ENCODE measurements around the gene PLCD3.

Gene PLCD3

GRCh38 chr17:45101883-45102811, 30.2 kb downstream of the PLCD3 start:
- DNase-seq (ENCODE audit: low read depth): no peak

- no peak for DNase-seq (ENCODE audit: low read depth)
Observed at GRCh38 chr17:45101546-45101882, 30.8 kb downstream of the PLCD3 start.

GRCh38 chr17:45098869-45099616, 33.3 kb downstream of the PLCD3 start:
- peak; percentile 52 for DNase-seq (ENCODE audit: low read depth)

GRCh38 chr17:45098081-45098868, 34.0 kb downstream of the PLCD3 start:
- no peak for DNase-seq (ENCODE audit: low read depth)

GRCh38 chr17:45096926-45097325, 35.4 kb downstream of the PLCD3 start:
- no peak for DNase-seq (ENCODE audit: low read depth)

GRCh38 chr17:45096141-45096540, 36.2 kb downstream of the PLCD3 start:
- no peak for DNase-seq (ENCODE audit: low read depth)

- no peak for DNase-seq (ENCODE audit: low read depth)
Observed at GRCh38 chr17:45093444-45094110, 38.7 kb downstream of the PLCD3 start.

- no peak for DNase-seq (ENCODE audit: low read depth)
Observed at GRCh38 chr17:45092911-45093430, 39.3 kb downstream of the PLCD3 start.

- DNase-seq (ENCODE audit: low read depth): no peak
Observed at GRCh38 chr17:45091778-45092425, 40.4 kb downstream of the PLCD3 start.

GRCh38 chr17:45090711-45091110, 41.6 kb downstream of the PLCD3 start:
- no peak for DNase-seq (ENCODE audit: low read depth)

GRCh38 chr17:45088741-45089140, 43.6 kb downstream of the PLCD3 start:
- no peak for DNase-seq (ENCODE audit: low read depth)

GRCh38 chr17:45087978-45088377, 44.3 kb downstream of the PLCD3 start:
- no peak for DNase-seq (ENCODE audit: low read depth)

- DNase-seq (ENCODE audit: low read depth): no peak
Observed at GRCh38 chr17:45087504-45087975, 44.8 kb downstream of the PLCD3 start.

- no peak for DNase-seq (ENCODE audit: low read depth)
Observed at GRCh38 chr17:45086865-45087503, 45.3 kb downstream of the PLCD3 start.

- DNase-seq (ENCODE audit: low read depth): no peak
Observed at GRCh38 chr17:45086391-45086790, 45.9 kb downstream of the PLCD3 start.

GRCh38 chr17:45081047-45081703, 51.1 kb downstream of the PLCD3 start:
- DNase-seq (ENCODE audit: low read depth): no peak

GRCh38 chr17:45077643-45078042, 54.7 kb downstream of the PLCD3 start:
- no peak for DNase-seq (ENCODE audit: low read depth)

- DNase-seq (ENCODE audit: low read depth): no peak
Observed at GRCh38 chr17:45073414-45074070, 58.8 kb downstream of the PLCD3 start.

- DNase-seq (ENCODE audit: low read depth): no peak
Observed at GRCh38 chr17:45070809-45071208, 61.5 kb downstream of the PLCD3 start.
